GM21723 (cell line): Measurements from ENCODE around the gene GOLPH3.
"Not testable (repeated sequence)": the region's sequence is repeated elsewhere in the genome, so short reads cannot be mapped to it uniquely, and the experiment has no call there.

Experiments
- ATAC-seq: cut with Tn5 transposase; IDR thresholded peaks from one replicate; pipeline ENCODE4 v1.9.1; 2021; ENCODE audit warnings: mild to moderate bottlenecking, moderate library complexity; ENCODE audit not compliant: unreplicated experiment

The GOLPH3 gene

GRCh38 chr5:32174011-32174870 lies at the start of gene GOLPH3:
TSS of gene GOLPH3 (minus strand) at chr5:32174319. CDS start at chr5:32174034, 285 bp downstream.
- peak; percentile 86 for ATAC-seq

GRCh38 chr5:32222723-32223470 lies 48.8 kb upstream of the GOLPH3 start:
- ATAC-seq = no peak

GRCh38 chr5:32217886-32218396 lies 43.8 kb upstream of the GOLPH3 start:
- ATAC-seq = peak; percentile 69

GRCh38 chr5:32214344-32214743 lies 40.2 kb upstream of the GOLPH3 start:
- not testable (repeated sequence) for ATAC-seq

- no peak for ATAC-seq
These were observed 36.0 kb upstream of the GOLPH3 start for GRCh38 chr5:32210151-32210550.

GRCh38 chr5:32208837-32209236 lies 34.7 kb upstream of the GOLPH3 start:
- not testable (repeated sequence) for ATAC-seq

- ATAC-seq = no peak
These were observed 33.2 kb upstream of the GOLPH3 start for GRCh38 chr5:32207355-32207634.

- ATAC-seq = no peak
These were observed 32.6 kb upstream of the GOLPH3 start for GRCh38 chr5:32206509-32207354.

GRCh38 chr5:32206053-32206452 lies 31.9 kb upstream of the GOLPH3 start:
- ATAC-seq = no peak

- ATAC-seq = no peak
These were observed 28.3 kb upstream of the GOLPH3 start for GRCh38 chr5:32202394-32202793.

GRCh38 chr5:32201122-32201753 lies 27.1 kb upstream of the GOLPH3 start:
- ATAC-seq = no peak

GRCh38 chr5:32197032-32197431 lies 22.9 kb upstream of the GOLPH3 start:
- no peak for ATAC-seq

GRCh38 chr5:32195265-32195664 lies 21.1 kb upstream of the GOLPH3 start:
- ATAC-seq = no peak

GRCh38 chr5:32193591-32193990 lies 19.5 kb upstream of the GOLPH3 start:
- ATAC-seq = no peak

GRCh38 chr5:32190095-32190494 lies 16.0 kb upstream of the GOLPH3 start:
- no peak for ATAC-seq

- ATAC-seq = no peak
These were observed 13.6 kb upstream of the GOLPH3 start for GRCh38 chr5:32187675-32188074.

- ATAC-seq = peak; percentile 93
These were observed 8.4 kb upstream of the GOLPH3 start for GRCh38 chr5:32182463-32183063.

GRCh38 chr5:32173267-32174010 lies 680 bp downstream of the GOLPH3 start:
- ATAC-seq = peak; percentile 30

GRCh38 chr5:32172923-32173266 lies 1.2 kb downstream of the GOLPH3 start:
- ATAC-seq = no peak
